Effector CD4-positive, alpha-beta T cell (primary cell): ENCODE measurements around the gene TSHZ2.

Experiments
- DNase-seq: peaks from one replicate; pipeline ENCODE4 v3.0.0-alpha.2; 2020

Gene TSHZ2

DNA sequence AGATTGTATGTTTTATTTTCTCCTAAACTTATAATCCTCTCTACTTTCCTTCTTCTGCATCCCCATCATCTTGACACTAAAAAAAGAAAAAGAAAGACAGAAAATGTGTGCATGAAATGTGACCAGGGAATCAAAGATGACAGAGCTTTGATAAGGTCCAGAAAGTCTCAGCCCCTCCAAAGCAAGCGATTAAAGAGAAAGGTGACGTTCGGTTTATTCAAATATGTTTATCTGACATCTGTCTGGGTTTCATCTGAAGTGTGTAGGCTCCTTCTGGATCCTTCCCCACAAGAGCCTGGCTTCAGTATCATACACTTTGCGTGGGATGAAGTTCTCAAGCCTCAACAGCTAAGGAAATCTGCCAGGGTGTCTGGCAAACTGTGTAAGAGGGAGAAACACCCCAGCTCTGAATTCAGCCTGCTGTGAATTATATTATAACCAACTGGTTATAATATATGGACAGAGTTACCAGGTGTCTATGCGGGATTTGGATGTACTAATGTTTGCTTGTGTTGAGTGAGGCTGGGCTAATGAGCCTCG lies 358.5 kb downstream of the TSHZ2 start:
- DNase-seq: no peak

DNA sequence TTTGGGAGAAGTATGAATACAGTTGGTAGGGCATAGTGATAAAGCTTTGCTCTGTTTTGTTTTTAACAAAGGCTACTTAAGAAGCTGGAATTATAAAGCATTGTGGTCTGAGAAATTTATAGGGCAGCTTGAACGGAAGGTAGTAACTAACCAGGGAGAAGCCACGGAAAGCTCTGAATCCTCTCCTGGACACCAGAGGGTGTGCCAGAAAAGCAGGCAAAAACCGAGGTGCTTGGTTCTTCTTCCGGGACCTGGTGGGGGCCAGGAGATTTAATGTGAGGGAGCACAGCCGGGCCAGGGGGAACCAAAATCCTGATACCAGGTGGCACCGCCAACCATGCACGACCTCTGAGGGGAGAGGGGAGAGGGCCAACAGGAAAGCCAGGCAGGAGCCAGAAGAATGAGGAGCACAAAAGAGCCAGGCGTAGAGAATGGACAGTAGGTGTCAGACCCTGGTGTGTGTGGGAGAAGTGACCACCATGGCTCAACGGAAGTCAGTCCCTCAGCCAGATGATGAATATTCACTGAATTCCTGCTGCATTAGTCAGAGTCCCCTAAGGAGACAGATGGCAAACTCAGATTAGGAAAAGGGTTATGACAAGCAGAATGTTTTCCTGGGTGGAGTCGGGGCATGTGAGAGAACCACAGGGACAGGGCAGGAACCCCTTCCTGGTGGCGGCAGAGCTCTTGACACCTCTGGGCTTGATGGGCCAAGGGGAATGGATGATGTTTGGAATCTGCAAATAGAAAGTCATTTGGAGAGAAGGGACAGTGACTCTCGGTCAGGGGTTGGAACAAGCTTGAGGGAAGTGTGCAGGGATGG lies 359.2 kb downstream of the TSHZ2 start:
- DNase-seq: no peak

DNA sequence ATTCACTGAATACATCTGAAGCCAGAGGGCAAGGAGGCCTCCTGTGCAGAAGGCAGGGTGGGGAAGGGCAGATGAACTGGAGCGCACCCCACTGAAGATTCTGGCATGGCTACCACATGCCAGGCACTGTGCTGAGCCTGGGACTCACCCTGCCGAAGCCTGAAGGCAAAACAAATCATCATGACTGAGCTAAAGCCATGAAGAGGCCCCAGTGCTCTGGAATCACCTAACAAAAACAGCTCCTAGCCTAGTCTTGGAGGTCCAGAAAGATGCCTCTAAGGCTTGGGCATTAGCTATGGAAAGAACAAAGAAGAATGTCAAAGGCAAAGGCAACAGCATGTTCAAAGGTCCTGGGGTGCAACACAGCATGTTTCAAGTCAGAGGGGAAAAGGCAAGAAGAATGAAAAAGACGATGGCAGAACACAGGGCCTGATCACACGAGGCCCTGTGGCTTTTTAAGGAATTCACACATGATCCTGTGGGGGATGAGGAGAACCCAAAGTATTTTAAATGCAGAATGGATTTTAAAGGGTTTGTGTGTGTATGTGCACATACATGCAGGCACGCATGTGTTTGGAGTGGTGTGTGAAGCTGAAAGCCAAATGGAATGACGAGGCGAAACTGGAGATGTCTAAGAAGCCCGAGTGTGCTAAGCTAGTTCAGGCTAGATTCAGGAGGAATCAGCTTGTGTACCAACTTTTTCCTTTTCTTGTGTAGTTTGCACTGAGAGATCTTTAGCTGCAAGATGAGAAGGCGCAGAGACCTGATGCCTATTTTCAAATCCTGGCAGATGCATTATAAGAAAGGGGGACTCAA lies 360.1 kb downstream of the TSHZ2 start:
- DNase-seq: no peak

DNA sequence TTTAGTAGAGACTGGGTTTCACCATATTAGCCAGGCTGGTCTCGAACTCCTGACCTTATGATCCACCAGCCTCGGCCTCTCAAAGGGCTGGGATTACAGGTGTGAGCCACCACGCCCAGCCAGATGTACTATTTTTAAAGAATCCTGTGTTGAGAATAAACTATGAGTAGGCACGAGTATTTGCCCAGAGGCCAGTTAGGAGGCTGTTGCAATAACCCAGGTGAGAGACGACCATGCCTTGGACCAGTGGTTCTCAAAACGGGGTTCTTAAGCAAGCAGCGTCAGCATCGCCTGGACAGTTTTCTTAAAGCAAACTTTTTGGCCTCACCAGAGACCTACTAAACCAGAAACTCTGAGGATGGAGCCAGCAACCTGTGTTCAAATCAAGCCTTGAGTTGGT lies 362.7 kb downstream of the TSHZ2 start:
- no peak for DNase-seq

DNA sequence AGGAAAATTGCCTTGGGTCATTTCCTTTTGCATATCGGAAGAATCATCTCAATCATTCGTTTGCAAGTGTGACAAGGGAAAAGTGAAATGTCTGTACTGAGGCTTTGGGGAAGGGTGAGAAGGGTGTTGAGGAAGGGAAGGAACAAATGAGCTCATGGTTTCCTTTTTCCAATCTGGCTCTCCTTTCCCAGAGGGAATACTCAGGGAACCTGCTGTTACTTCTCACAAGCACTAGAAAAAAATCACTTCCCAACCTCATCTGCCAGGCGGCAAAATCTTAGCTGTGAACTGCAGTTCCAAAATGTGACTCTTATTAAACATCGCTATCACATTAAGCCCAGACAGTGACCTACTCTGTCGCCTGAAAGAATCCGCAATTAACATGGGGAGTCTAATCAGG lies 363.4 kb downstream of the TSHZ2 start:
- no peak for DNase-seq

DNA sequence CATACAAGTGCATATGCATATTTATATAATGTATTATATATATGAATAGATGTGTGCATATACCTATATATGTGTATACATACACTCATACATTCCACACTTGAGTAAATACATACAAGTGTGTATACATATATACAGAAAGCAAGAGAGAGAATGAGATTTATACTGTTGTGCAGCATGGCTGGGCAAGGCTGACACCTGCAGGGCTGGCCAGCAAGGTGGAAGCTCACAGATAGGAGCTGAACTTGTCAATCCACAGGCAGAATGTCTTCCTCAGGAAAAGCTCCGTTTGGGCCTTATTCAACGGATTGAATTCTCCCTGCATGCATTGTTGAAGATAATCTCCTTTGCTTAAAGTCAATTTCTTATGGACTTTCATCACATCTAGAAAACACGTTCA lies 364.7 kb downstream of the TSHZ2 start:
- DNase-seq: no peak

DNA sequence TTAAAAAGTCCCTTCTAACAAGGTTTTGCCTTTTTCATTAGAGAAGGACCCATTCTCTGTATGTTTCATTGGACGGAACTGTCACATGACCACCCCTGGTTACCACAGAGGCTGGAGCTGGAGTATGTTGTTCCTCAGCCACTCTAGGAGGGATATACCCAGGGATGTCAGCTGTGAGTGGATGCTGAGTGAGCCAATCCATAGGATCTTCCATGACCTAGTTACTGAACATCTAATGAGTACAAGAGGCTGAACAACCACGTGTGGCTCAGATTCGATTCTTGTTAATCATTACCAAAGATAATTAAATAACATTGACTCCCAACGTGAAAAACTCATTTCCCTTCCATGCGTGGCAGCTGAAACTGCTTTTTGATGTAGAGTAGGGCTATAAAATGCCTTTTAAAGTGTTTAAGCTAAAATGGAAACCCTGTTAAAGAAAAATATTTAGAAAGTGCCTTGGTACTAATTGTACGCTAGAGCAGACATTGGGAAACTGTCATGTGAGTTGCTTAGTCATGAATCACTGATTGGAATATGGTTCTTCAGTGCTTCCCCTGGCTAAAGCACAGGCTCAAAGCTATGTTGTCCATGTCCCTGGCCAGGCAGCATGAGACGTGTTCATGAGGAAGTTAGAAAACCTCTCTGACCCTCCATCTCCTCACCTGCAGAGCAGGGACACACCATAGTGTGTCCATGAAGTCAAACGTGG lies 365.4 kb downstream of the TSHZ2 start:
- DNase-seq: no peak

DNA sequence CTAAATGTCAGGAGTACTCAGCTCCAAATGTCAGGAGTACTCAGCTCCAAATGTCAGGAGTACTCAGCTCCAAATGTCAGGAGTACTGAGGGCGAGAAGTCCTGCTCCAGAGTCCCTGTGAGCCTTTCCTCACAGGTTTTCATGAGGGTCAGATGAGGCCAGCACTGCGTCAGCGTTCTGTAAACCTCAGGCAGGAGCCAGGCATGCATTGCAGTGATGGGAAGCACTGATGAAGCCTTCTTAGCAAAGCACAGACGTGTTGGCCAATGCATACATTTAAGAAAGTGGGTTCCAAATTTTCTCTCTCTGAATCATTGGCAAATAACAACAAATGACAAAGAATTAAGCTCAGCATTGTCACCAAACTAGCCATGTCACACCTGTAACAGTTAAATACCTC lies 366.6 kb downstream of the TSHZ2 start:
- no peak for DNase-seq

DNA sequence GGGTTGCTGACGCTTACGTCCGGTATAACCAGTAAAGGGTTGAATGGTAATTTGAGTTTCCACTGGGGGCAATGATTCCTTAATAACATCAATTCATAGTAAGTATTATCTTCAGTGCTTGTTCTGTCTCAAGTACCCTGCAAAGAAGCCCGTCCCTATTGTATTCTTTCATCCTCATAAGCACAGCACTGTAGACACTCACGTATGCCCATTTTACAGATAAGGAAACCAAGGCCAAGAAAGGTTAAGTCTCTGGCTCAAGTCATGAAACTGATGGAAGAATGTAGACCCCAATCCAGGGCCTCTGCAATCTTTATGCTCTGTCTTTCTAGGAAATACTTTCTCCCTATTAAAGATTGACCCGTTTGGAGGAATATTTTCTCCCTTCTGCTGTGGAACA lies 370.3 kb downstream of the TSHZ2 start:
- no peak for DNase-seq

DNA sequence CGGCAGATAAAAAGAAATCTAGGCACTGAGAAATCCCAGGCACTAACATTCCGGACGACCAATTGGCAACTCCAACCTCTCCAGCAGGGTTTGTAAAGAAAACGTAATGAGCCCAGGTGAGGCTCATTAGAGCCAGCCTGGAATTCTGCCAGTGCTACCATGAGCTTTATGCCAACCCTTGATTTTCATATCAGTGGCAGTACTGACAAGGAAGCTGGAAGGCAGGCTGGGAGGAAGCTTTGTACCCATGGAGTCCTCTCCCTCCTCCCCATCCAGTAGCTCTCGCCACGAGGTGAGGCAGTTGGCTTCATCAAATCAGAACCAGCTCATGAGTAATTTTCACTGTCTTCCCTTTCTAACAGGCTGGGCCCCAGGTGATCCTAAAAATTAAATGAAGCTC lies 371.3 kb downstream of the TSHZ2 start:
- no peak for DNase-seq

DNA sequence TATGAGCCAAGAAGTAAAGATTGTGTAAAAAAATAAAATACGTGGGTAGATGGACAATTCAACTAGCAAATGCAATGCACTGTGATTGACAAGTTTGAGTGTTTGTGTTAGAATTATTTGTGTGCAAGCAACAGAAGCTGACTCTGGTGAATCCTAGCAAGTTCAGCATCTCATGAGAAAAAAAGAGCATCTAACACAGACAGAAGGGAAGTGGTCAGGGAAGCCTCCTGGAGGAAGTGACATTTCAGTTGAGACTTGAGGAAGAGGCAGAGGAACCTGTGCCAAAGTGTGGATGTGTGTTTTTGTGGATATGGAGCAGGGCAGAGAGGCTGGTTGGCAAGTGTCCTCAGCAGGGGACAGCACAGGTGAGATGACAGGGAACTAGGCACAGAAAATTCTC lies 372.7 kb downstream of the TSHZ2 start:
- DNase-seq: no peak

DNA sequence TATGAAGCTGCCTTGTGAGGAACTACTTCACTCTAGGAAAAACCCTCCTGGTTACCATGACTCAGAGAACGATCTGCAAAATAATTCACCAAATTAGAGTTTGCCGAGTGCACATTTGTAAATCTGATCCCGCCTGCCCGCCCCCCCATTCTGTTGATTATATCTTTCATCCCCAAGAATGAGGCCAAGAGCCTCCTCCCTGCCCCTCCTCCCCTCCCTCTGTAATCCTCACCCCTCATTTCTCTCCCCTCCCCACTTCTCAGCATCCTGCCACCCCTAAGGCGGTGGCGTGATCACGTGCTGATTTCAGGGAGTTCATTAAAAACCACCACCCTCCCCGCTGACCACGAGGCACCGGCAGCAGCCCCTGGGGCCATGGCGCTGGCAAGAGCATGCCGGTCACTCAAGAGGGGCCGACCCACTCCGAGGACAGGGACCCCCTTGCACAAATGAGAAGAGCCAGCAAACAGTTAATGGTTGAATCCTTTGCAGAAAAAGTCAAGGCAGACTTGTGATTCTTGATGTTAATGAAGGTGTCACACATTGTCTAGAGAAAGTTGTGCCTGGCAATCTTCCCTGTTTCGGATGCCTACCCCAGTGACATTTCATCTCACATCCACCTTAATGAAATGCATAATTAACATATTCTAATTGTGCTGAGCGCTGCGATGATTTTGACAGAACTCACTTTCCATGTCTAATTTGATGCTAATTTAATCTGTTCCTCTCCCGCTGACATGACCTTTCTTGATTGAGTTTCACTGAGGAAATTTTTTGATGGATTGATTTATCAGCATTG lies 373.6 kb downstream of the TSHZ2 start:
- no peak for DNase-seq

DNA sequence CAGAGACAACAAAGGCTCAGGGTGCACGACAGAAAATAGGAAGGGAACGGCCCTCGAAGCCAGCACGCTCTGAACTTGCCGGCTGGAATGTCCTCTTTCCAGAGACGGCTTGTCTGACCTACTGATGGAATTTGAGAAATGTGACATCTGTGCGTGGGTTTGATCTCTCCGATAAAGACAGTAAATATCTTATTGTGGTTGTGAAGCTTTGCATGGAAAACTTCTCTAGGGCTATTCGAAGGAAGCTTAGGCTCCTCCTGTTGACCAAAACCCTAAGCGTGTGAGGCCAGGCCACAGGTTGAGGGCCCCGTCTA lies 374.1 kb downstream of the TSHZ2 start:
- DNase-seq: no peak

DNA sequence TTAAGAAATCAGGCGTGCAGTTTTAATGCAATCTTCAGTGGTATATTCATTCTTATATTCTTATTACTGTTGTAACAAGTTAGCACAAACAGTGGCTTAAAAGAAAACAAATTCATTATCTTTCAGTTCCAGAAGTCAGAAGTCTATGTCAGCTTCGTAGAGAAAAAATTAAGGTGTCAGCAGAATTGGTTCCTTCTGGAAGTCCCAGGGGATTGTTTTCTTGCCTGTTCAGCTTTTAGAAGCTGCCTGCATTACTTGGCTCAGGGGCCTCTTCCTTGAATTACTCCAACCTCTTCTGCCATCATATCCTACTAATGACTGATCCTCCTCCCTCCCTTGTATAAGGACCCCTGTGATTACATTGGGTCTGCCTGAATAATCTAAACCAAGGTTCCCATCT lies 377.6 kb downstream of the TSHZ2 start:
- no peak for DNase-seq

DNA sequence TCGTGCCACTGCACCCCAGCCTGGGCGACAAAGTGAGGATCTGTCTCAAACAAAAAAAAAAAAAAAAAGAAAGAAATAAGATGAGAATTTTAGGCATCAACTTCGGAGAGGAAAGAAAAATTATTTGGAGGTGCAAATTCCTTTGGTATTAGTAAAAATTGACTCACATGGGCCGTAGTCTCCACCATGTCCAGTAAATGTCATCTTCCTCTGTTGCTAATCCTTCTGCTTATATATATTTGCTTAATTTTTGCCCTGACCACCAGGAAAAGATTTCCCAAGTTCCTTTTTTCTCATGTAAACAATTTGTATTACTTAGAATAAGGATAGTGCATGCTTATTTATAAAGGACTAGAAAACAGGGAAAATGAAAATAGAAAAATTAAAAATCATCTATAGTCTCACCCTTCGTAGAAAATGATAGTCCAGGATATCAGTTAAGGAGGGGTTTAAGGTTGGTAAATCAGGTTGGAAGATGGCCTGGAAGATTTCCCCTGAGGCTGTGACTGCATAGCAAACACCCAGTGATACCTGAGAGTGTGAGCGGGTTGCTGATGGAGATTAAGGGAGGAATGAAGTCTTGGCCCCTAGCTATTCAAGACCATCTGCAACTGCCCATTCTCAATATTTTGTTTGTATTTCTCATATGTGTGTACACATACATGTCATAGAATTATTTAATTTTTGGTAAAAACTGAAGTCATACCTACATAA lies 380.7 kb downstream of the TSHZ2 start:
- no peak for DNase-seq

DNA sequence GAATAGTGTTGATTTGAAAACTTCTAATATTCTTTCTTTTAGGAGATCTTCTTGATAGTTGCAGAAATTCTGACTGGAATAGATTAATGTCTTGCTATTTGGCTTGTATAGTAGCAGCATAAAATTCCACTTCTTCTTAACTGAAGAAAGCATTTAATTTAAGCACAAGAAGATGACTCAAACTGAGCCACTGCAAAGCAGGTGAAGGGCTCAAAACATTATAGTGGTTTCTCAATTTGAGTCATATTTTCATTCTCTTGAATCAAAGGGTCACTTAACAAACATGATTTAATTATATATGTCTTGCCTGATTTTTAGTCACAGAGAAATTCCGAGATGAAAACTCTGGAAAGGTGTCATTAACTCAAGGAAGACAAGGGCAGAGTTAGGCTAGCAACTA lies 382.2 kb downstream of the TSHZ2 start:
- DNase-seq: no peak

DNA sequence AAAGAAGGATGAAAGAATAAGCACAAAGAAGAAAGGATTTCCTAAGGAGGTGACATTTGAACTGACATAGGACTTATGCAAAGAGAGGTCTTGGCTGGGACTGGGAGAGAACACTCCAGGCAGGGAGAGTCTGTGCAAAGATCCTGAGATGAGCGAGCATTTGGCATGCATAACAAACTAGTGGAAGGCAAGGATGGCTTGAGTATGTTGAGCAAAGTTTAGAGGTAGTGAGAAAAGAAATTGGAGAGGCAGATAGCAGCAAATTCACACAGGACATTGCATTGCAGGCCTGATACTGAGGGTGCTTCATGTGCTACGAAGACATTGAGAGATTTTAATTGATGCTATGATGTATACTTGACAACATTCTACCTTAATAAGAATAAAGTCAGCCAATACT lies 383.6 kb downstream of the TSHZ2 start:
- no peak for DNase-seq

DNA sequence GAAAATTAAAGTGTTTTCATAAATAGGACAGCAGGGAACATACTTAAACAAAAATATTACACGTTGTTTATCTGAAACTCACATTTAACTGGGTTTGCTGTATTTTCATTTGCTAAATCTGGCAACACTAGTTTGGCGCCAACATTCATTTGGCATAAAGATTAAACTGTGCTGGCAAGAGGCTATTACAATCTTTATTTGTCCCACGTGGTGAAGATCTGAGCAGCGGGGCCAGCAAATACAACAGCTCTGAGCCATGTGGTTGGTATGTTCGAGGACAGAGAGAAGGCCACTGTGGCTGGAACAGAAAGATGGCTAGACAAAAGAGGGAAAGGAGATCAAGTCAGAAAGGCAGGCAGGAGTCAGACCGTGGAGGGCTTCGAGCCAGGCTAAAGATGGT lies 387.3 kb downstream of the TSHZ2 start:
- no peak for DNase-seq

DNA sequence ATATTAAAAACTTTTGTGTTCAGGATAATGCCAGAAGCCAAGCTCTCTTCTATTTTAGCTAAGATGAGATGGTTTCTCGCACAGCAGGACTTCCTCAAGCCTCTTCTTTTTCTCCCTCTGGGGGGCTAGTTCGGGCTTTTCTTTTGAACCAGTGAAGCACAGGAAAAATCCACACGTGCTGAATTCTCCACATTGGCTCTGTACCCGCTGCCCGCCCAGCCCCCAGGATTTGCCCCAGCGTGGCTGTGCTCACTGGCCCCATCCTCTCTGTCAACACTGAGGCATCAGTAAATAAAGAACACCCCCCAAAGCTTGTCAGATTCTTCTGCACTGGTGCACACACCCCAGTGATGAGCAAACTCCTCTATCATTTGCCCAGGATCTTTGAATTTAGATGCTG lies 388.7 kb downstream of the TSHZ2 start:
- DNase-seq: no peak

DNA sequence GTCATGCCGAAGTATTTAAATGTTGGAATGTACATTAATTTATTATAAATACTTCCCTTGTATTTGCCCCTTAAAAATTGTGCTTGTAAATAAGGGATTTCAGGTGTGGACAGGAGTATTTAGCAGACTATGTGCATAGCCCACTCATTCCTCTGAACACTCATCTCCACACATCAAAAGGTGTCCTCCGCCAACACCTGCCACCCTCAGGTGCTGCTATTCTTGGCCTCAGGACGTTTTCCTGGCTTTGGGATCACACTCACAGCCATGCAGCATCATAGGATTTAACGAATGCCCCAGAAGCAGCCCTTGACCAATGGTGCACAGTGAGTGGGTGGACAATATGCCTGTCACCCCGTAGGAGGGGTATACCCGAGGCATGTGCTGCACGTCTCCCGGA lies 390.6 kb downstream of the TSHZ2 start:
- DNase-seq: no peak

DNA sequence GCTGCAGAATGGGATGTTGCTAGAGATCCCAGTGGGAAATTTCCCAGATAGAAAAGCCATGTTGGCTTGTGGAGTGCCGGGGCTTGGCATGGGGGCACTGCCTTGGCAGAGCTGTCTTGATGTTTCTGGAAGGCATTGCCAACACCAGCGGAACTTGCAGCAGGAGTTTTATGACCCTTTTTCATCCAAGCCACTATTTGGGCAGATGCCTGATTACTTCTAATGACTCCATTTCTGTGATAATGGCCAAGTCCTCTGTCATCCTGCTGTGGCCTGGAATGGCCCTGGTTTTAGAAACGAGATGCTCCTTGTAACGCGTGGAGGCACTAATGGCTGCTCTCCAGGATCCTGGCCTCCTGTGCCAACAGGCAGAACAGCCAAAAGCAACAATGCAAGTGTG lies 392.5 kb downstream of the TSHZ2 start:
- DNase-seq: no peak

DNA sequence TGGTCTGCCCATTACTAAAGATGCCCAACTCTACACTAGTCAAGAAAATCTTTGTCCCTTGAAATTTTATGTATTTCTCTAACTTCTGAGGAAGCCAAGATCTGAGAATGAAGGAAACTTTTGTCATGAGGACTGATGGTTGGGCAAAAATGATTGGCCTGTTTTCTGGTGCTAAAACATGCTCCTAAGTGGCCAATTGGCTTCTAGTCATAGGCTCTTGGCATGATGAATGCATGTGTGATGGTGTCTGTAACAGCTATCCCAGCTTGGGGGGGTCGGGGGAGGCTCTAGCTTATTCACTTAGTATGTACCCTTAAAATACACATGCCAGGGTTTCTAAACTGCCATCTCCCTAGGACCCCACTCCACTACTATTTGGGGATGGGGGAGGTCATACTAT lies 392.9 kb downstream of the TSHZ2 start:
- DNase-seq: no peak
